Effector CD4-positive, alpha-beta T cell (primary cell): Measurements from ENCODE around the gene NRCAM.
"Not testable (repeated sequence)": the region's sequence is repeated elsewhere in the genome, so short reads cannot be mapped to it uniquely, and the experiment has no call there.

Experiments
- DNase-seq: peaks from one replicate; pipeline ENCODE4 v3.0.0-alpha.2; 2020

Gene NRCAM

GRCh38 chr7:108270385-108271015 lies 185.7 kb downstream of the NRCAM start:
- DNase-seq, result no peak

DNA sequence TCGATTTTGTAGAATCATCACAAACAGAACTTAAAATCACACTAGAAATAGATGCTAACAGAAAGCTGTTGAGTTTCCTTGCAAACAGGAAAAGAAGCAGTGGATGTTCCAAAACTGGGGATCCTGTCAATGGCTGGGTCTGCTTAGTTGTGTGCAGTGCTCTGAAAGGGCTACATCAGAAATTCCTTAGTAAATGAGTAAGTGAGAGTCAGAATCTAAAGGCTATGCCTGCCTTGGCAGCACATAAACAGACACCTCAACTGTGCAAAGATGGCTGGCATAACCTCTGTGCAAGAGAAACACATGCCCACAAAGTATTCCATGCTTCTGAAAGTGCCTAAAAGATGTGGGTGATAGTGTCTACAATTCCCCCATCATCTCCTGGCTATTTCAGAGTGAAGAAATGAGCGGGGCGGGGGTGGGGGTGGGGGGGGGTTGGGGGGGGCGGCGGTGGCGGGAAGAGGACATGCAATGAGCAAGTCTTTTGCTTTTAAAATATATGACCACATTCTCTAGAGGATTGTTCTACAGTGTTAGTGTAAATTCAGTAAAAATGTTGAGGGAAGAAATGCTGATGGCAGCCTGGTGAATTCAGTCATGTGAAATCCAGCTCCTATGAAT lies 187.9 kb downstream of the NRCAM start:
- no peak for DNase-seq

DNA sequence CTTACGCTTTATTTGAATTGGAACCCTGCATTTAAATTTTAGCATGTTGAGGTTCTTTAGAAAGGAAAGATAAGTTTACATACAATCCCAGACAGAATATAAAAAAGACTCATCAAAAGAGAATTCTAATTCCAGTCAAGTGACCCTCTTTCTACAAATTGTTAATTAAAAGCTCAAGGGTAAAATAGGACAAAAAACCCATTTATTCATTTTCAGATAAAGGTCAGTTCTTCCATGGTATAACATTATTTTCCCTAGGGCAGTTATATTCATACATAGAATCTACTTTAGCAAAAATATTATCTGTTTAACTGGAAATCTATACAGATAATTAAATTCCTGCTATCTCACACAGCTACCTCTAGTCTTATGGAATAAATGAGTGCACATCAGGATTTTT lies 188.6 kb downstream of the NRCAM start:
- no peak for DNase-seq

GRCh38 chr7:108266491-108266890 lies 189.7 kb downstream of the NRCAM start:
- no peak for DNase-seq

DNA sequence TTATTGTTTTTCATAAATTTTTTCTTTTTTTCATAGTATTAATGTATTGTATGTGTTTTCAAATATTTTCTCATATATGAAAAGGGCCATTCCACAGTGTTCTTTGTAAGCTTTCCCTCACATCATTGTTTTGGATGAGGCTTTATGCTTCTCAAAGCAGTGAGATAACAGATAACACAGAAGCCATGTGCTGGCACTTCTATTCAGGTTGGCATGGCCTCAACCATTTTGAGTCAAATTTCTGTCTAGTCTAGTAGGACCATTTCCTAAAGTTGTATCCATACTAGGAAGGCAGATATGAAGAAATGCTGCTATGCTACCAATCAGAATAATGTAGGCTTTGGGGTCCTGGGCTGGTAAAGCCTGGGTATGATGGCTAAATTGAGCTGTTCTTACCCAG lies 190.2 kb downstream of the NRCAM start:
- DNase-seq, result no peak

- no peak for DNase-seq
These were observed 191.2 kb downstream of the NRCAM start for GRCh38 chr7:108265007-108265406.

- no peak for DNase-seq
These were observed 192.8 kb downstream of the NRCAM start for GRCh38 chr7:108263425-108263824.

DNA sequence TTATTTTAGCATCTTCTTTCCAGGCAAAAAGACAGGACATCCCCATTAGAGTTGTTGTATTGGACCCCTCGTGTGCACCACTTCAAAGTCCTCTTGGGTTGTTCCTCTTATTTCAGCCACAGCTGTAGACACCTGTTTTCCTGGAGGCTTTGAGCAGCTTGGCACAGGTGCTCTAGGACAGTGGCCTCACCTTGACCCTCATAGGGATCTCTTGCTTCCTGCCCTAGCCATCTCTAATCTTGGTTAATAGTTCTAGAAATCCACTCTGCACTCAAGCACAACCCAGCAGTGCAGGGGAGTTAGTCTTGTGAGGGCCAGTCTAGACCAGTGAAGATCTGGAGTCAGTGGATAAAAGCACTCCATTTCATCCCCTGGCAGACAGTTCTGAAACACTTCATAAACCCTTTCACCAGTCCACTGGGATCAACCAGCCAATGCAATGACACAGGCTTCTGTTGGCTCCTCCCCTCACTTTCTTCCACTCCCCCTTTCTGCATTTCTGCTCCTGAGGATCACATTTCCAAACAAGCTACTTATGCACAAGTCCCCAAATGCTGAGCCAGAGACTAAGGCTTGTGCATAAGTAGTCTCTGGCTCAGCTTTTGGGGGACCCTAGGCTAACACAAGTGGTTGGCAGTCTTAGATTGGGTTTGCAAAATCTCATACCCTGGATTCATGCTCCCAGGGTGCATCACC lies 194.5 kb downstream of the NRCAM start:
- no peak for DNase-seq

DNA sequence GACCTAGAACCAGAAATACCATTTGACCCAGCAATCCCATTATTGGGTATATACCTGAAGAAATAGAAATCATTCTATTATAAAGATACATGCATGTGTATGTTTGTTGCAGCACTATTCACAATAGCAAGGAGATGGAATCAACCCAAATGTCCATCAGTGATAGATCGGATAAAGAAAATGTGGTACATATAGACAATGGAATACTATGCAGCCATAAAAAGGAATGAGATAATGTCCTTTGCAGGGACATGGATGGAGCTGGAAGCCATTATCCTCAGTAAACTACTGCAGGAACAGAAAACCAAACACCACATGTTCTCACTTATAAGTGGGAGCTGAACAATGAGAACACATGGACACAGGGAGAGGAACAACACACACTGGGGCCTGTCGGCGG lies 196.8 kb downstream of the NRCAM start:
- not testable (repeated sequence) for DNase-seq

- DNase-seq, result no peak
These were observed 198.3 kb downstream of the NRCAM start for GRCh38 chr7:108257954-108258353.

DNA sequence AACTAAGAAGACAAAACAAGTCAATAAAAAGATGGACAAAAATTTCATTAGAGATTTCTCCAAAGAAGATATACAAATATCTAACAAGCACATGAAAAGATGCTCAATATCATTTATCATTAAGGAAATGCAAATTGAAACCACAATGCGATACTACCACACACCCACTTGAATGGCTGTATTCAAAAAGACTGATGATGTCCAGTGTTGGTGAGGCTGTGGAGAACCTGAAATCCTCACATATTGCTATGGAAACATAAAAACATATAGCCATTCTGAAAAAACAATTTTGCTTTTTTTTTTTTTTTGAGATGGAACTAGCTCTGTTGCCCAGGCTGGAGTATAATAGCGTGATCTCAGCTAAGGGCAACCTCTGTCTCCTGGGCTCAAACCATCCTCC lies 202.0 kb downstream of the NRCAM start:
- no peak for DNase-seq

- DNase-seq, result no peak
These were observed 202.8 kb downstream of the NRCAM start for GRCh38 chr7:108253275-108254044.

GRCh38 chr7:108252177-108252576 lies 204.1 kb downstream of the NRCAM start:
- DNase-seq, result no peak

DNA sequence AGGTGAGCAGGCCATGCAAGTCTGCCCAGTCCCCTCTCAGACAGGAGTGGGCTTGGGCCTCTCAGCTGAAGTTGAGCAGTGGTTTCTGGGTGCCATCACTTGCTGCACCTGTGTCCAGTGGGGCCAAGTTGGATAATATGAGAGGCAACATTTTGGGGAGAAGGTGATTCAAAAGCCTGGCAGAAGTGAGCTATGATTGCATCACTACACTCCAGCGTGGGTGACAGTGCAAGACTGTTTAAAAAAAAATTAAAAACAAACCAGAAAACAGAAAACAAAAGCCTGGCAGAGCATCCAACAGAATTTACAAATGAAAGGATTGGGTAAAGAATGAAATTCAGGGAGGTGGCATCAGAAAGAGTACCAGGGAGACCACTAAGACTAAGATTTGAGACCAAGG lies 204.5 kb downstream of the NRCAM start:
- DNase-seq, result no peak

GRCh38 chr7:108249453-108249852 lies 206.8 kb downstream of the NRCAM start:
- no peak for DNase-seq

DNA sequence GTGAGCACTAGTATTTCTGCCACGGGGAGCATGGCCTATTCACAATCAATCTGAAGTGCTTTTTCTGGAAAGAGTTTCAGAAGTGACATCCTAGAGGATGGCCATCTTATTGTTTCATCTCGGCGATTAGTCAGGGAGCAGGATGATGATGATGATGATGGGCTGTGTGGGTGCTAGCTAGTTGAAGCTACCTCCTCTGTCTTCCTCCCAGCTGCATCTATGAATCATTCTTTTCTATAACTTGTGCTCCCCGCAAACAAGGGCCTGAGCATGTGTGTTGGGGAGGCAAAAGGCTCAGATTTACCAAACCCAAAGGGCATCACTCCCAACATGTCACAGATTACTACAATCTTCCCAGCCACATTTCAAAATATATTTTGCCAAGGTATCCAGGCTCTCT lies 207.4 kb downstream of the NRCAM start:
- no peak for DNase-seq

- DNase-seq, result no peak
These were observed 207.8 kb downstream of the NRCAM start for GRCh38 chr7:108248418-108248817.

- DNase-seq, result no peak
These were observed 208.6 kb downstream of the NRCAM start for GRCh38 chr7:108247614-108248013.

DNA sequence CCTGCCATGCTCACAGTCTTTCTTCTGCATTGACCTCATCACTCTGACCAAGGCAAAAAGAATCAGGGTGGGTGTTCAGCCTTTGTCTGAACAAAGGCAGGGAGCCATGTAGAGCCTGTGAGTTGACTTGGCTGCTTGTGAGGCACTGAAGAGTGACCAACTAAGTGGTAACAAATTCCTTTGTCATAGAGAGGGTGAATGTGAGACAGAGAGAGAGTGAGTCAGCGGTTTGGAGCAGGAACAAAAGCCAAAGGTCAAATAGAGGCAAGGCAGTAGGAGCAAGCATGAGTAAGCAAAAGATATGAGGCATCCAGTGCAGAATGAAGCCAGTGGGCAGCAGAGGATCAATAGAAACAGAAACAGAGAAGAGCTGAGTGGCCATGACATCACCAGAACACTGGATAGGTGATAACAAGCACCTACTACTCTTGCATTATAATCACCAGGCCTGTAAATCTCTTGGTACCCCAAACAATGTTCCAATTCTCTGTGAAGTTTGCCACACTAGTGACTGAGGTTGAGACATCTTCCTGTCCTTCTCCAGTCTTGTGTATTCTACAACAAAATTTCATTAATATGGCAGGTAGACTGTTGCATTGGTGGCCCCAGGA lies 209.9 kb downstream of the NRCAM start:
- DNase-seq, result no peak

DNA sequence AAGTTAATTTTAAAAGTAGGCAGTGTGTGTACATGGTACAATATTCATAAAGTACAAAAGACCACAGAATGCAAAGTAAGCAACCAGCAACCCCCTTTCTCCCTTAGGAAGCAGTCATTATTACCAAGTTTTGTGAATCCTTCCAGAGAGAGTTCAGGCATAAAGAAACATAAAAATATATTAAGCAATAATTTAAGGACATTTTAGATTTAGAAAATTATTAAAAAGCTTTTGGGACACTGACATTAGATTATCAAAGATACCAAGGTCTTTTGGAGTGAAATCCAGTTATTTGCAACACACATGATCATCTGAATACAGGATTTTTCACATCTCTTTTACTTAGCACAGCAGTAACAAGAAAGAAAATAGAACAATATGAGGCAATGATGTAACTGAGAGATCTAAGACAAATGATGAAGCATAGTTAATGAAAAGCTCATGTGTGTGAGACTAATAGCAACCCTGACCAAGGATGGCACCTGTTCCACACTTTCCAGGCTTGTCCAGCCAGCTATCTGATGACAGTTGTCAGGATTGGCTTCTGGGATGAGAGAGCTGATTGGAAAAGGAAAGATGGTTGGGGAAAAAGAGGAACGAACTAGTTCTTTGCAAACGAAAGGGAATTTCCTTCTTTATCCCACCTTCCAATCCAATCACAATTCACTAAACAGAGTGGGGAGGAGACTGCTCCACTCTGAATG lies 210.6 kb downstream of the NRCAM start:
- no peak for DNase-seq

GRCh38 chr7:108244110-108244509 lies 212.1 kb downstream of the NRCAM start:
- DNase-seq, result no peak

- DNase-seq, result no peak
These were observed 216.6 kb downstream of the NRCAM start for GRCh38 chr7:108239501-108240225.
